Hepatocyte (in vitro differentiated cells): ENCODE results near the gene WDR33.

Source experiments
- EZH2phosphoT487 ChIP-seq: fragments of 200-600 bp; sonication (generic); IDR thresholded peaks from one replicate; pipeline ENCODE4 v1.6.1; 2018; ENCODE audit warnings: antibody characterized with exemption, mild to moderate bottlenecking, low read depth, moderate library complexity; ENCODE audit not compliant: unreplicated experiment, severe bottlenecking
- TF ChIP-seq, protein P1 (sequence below): fragments of 200-600 bp; sonication (generic); IDR thresholded peaks from 2 replicates; pipeline ENCODE4 v1.5.1; 2016; ENCODE audit warnings: antibody characterized with exemption, mild to moderate bottlenecking; ENCODE audit not compliant: poor library complexity

DNA sequence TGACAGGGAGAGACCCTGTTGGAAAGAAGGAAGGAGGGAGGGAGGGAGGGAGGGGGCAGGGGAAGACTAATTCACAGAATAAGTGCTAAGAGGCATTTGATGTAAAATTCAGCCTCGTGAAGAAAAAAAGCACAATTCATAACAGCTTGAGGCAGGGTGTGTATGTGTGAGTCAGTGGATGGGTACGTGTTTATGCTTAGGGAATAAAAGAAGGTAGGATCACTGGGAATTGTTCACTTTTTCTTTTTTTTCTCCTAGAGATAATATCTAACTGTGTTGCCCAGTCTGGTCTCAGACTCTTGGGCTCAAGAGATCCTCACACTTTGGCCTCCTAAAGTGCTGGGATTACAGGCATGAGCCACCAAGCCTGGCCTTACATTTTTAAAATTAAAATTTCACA, 39.2 kb downstream of the WDR33 start:
- TF ChIP-seq, protein P1, sequence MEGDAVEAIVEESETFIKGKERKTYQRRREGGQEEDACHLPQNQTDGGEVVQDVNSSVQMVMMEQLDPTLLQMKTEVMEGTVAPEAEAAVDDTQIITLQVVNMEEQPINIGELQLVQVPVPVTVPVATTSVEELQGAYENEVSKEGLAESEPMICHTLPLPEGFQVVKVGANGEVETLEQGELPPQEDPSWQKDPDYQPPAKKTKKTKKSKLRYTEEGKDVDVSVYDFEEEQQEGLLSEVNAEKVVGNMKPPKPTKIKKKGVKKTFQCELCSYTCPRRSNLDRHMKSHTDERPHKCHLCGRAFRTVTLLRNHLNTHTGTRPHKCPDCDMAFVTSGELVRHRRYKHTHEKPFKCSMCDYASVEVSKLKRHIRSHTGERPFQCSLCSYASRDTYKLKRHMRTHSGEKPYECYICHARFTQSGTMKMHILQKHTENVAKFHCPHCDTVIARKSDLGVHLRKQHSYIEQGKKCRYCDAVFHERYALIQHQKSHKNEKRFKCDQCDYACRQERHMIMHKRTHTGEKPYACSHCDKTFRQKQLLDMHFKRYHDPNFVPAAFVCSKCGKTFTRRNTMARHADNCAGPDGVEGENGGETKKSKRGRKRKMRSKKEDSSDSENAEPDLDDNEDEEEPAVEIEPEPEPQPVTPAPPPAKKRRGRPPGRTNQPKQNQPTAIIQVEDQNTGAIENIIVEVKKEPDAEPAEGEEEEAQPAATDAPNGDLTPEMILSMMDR, result no peak
- no peak for TF ChIP-seq EZH2phosphoT487
